ENCODE results near the gene EIF4EBP3. TPM values are rescaled to one million over a fixed set of nuclear protein-coding genes. Genes with fewer than 3 reads are reported as not detected.

EIF4EBP3 gene
- total and polyA plus RNA-seq, 9 of the 15 experiments (the other 6 are each of a cell fraction or from before 2014, with no cell fraction given): 1.3 to 7.5 (median 3.8) TPM

DNA sequence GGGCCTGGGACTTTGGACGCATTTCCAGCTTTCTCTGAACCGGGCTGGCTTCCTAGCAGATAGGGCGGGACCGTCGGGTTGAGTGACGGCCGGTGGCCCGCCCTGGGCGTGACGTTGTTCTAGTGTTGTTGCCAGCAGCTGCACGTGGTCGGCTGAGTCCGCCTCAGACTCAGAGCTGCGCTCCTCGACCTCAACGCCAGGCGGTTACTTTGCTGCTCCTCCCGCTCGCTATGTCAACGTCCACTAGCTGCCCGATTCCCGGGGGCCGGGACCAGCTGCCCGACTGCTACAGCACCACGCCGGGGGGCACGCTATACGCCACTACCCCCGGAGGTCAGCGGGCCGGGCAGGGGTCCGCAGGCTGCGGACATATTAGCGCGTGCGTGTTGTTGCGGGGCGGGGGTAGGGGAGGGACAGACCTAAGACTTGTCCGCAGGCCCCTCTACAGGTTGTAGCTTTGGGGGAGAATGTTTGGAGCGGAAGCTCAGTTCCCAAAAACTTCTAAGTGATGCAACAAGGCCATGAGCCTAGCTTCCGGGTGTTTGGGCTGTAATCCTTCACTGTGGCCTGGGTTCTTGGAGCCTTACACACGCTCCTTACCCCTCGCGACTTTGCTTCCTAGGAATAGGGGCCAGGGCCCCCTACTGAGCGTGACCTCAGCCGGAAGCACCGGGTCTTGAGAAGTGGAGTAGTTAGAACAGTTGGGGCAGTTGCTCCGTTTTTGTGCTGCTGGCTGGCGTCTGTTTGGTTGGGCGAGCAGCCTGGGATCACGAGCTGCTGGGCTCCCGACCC, at the start of gene EIF4EBP3 (continued):
- TF ChIP-seq, protein P1, sequence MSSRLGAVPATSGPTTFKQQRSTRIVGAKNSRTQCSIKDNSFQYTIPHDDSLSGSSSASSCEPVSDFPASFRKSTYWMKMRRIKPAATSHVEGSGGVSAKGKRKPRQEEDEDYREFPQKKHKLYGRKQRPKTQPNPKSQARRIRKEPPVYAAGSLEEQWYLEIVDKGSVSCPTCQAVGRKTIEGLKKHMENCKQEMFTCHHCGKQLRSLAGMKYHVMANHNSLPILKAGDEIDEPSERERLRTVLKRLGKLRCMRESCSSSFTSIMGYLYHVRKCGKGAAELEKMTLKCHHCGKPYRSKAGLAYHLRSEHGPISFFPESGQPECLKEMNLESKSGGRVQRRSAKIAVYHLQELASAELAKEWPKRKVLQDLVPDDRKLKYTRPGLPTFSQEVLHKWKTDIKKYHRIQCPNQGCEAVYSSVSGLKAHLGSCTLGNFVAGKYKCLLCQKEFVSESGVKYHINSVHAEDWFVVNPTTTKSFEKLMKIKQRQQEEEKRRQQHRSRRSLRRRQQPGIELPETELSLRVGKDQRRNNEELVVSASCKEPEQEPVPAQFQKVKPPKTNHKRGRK (tag; IDR thresholded peaks at IDR 0.05): no peak
- TF ChIP-seq L3MBTL2 (IDR thresholded peaks at IDR 0.05): peak; percentile 97
- no peak for TF ChIP-seq ZNF57 (CRISPR knock-in tag; IDR thresholded peaks at IDR 0.05)
- TF ChIP-seq, protein P2, sequence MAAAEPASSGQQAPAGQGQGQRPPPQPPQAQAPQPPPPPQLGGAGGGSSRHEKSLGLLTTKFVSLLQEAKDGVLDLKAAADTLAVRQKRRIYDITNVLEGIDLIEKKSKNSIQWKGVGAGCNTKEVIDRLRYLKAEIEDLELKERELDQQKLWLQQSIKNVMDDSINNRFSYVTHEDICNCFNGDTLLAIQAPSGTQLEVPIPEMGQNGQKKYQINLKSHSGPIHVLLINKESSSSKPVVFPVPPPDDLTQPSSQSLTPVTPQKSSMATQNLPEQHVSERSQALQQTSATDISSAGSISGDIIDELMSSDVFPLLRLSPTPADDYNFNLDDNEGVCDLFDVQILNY (CRISPR knock-in tag; IDR thresholded peaks at IDR 0.05): no peak
- TF ChIP-seq, protein P3, sequence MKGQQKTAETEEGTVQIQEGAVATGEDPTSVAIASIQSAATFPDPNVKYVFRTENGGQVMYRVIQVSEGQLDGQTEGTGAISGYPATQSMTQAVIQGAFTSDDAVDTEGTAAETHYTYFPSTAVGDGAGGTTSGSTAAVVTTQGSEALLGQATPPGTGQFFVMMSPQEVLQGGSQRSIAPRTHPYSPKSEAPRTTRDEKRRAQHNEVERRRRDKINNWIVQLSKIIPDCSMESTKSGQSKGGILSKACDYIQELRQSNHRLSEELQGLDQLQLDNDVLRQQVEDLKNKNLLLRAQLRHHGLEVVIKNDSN (CRISPR knock-in tag; IDR thresholded peaks at IDR 0.05): peak; percentile 97
- TF ChIP-seq ZNF384 (IDR thresholded peaks at IDR 0.05; ENCODE audit: low read depth, low read length): no peak
- TF ChIP-seq SMAD3 (CRISPR knock-in tag; conservative IDR thresholded peaks at IDR 0.05): 0 out of 2 replicates have a peak, but pooled peaks have one; percentile 64
- TF ChIP-seq TCF3 (CRISPR knock-in tag; IDR thresholded peaks at IDR 0.05): no peak; the same call in 1 of the 2 replicates
- TF ChIP-seq NFATC3 (IDR thresholded peaks at IDR 0.05): no peak
- TF ChIP-seq MYC (IDR thresholded peaks at IDR 0.05; ENCODE audit: low read depth, low read length): peak; percentile 98
- TF ChIP-seq MYC (CRISPR knock-in tag; IDR thresholded peaks at IDR 0.05; ENCODE audit: borderline replicate concordance, low read depth): 0 out of 2 replicates have a peak, but pooled peaks have one; percentile 81
- TF ChIP-seq NRF1 (conservative IDR thresholded peaks at IDR 0.05 in 1 of 2, IDR thresholded peaks at IDR 0.05 in 1 of 2): peak; percentile 64 to 73
- TF ChIP-seq, protein P4, sequence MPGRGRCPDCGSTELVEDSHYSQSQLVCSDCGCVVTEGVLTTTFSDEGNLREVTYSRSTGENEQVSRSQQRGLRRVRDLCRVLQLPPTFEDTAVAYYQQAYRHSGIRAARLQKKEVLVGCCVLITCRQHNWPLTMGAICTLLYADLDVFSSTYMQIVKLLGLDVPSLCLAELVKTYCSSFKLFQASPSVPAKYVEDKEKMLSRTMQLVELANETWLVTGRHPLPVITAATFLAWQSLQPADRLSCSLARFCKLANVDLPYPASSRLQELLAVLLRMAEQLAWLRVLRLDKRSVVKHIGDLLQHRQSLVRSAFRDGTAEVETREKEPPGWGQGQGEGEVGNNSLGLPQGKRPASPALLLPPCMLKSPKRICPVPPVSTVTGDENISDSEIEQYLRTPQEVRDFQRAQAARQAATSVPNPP (IDR thresholded peaks at IDR 0.05; ENCODE audit: borderline replicate concordance, insufficient read depth, insufficient read length): no peak
- TF ChIP-seq NCOR1 (IDR thresholded peaks at IDR 0.05): no peak
- TF ChIP-seq, protein P5, sequence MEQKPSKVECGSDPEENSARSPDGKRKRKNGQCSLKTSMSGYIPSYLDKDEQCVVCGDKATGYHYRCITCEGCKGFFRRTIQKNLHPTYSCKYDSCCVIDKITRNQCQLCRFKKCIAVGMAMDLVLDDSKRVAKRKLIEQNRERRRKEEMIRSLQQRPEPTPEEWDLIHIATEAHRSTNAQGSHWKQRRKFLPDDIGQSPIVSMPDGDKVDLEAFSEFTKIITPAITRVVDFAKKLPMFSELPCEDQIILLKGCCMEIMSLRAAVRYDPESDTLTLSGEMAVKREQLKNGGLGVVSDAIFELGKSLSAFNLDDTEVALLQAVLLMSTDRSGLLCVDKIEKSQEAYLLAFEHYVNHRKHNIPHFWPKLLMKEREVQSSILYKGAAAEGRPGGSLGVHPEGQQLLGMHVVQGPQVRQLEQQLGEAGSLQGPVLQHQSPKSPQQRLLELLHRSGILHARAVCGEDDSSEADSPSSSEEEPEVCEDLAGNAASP (IDR thresholded peaks at IDR 0.05): no peak
- peak; percentile 88 for TF ChIP-seq RBFOX2 (IDR thresholded peaks at IDR 0.05; ENCODE audit: low read depth, low read length)
- 0 out of 2 replicates have a peak, but pooled peaks have one; percentile 34 for TF ChIP-seq BRD4 (IDR thresholded peaks at IDR 0.05)
- TF ChIP-seq, protein P6, sequence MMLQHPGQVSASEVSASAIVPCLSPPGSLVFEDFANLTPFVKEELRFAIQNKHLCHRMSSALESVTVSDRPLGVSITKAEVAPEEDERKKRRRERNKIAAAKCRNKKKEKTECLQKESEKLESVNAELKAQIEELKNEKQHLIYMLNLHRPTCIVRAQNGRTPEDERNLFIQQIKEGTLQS (IDR thresholded peaks at IDR 0.05): peak; percentile 48
- TF ChIP-seq, protein P6 (CRISPR knock-in tag; conservative IDR thresholded peaks at IDR 0.05): peak; percentile 61; the same call in 1 of the 2 replicates
- TF ChIP-seq, protein P7, sequence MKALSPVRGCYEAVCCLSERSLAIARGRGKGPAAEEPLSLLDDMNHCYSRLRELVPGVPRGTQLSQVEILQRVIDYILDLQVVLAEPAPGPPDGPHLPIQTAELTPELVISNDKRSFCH (CRISPR knock-in tag; IDR thresholded peaks at IDR 0.05): no peak
- TF ChIP-seq, protein P7 (tag; IDR thresholded peaks at IDR 0.05): 0 out of 2 replicates have a peak, but pooled peaks have one; percentile 51
